CD4-positive, alpha-beta memory T cell (primary cell): ENCODE measurements around the gene HOXA9. TPM values are rescaled to one million over a fixed set of nuclear protein-coding genes. Genes with fewer than 3 reads are reported as not detected.
A peak's percentile ranks its signal among the peaks of the same experiment; 100 is the strongest.

Experiments used
- CTCF ChIA-PET: fragments of 350-600 bp; sonication (Branson Sonifier 250); formaldehyde crosslinking; loops from one replicate; lab custom pipeline; 2021; ENCODE audit warnings: inconsistent platforms; ENCODE audit not compliant: partially characterized antibody; lab: Charles Lee
- POLR2A ChIA-PET: fragments of 350-600 bp; sonication (Branson Sonifier 250); formaldehyde crosslinking; loops from one replicate; lab custom pipeline; 2021; ENCODE audit not compliant: partially characterized antibody; lab: Charles Lee
- DNase-seq, 5 donors: peaks; one replicate each; pipeline versions ENCODE4 v3.0.0 to v3.0.0-alpha.2; 2020 to 2022; ENCODE audit warnings: mixed read lengths in 1 of 5
- H3K27ac ChIP-seq: one replicate; pipeline ENCODE4 v1.7.0; 2013; ENCODE audit warnings: low read depth, low read length
- H3K27me3 ChIP-seq: 2 replicates; pipeline ENCODE4 v1.7.0; 2013; ENCODE audit warnings: mild to moderate bottlenecking, low read length, moderate library complexity; ENCODE audit not compliant: insufficient read depth
- H3K36me3 ChIP-seq: 2 replicates; pipeline ENCODE4 v1.7.0; 2013; ENCODE audit warnings: mild to moderate bottlenecking, low read length, moderate library complexity; ENCODE audit not compliant: insufficient read depth
- H3K4me1 ChIP-seq: 2 replicates; pipeline ENCODE4 v1.7.0; 2013; ENCODE audit warnings: mild to moderate bottlenecking, low read length, moderate library complexity; ENCODE audit not compliant: insufficient read depth
- H3K4me3 ChIP-seq, 2 donors: one replicate each; pipeline ENCODE4 v1.7.0; 2013; ENCODE audit warnings: low read length in 2 of 2, mild to moderate bottlenecking in 1 of 2
- H3K9me3 ChIP-seq, 2 donors: one replicate each; pipeline ENCODE4 v1.7.0; 2013; ENCODE audit warnings: low read length in 2 of 2, control low read depth in 1 of 2; ENCODE audit not compliant: control insufficient read depth in 1 of 2
- H3K27ac Mint-ChIP-seq, 7 donors: one replicate each; pipeline ENCODE4 v1.8.0; 2020 to 2021; ENCODE audit warnings: mixed read lengths in 7 of 7, mild to moderate bottlenecking in 6 of 7, inconsistent platforms in 3 of 7, moderate library complexity in 3 of 7
- H3K27me3 Mint-ChIP-seq, 2 donors: one replicate each; pipeline ENCODE4 v1.8.0; 2020 to 2021; ENCODE audit warnings: mixed read lengths in 2 of 2
- H3K36me3 Mint-ChIP-seq, 2 donors: one replicate each; pipeline ENCODE4 v1.8.0; 2020 to 2021; ENCODE audit warnings: mixed read lengths in 2 of 2, inconsistent platforms in 1 of 2, mild to moderate bottlenecking in 1 of 2
- H3K4me1 Mint-ChIP-seq, 4 donors: one replicate each; pipeline ENCODE4 v1.8.0; 2020 to 2021; ENCODE audit warnings: mixed read lengths in 4 of 4, mild to moderate bottlenecking in 1 of 4
- H3K4me3 Mint-ChIP-seq, 8 donors: one replicate each; pipeline ENCODE4 v1.8.0; 2020 to 2021; ENCODE audit warnings: mixed read lengths in 8 of 8, mild to moderate bottlenecking in 7 of 8, moderate library complexity in 6 of 8, inconsistent platforms in 3 of 8
- H3K9me3 Mint-ChIP-seq, 8 donors: one replicate each; pipeline ENCODE4 v1.8.0; 2020 to 2021; ENCODE audit warnings: mixed read lengths in 8 of 8, mild to moderate bottlenecking in 5 of 8, inconsistent platforms in 3 of 8, moderate library complexity in 1 of 8
- intact Hi-C: fragments of 100-400 bp; cut with micrococcal nuclease; formaldehyde crosslinking; loops from one replicate; pipeline ENCODE4 v1.15.1; 2023
- polyA plus RNA-seq, 2 donors: library from polyadenylated mRNA; unstranded; fragments of 300-500 nt; fragmentation: Illumina TruSeq; gene quantifications; one replicate each; pipeline ENCODE4 v1.2.3, GENCODE V29; 2021
- total RNA-seq, 2 experiments: library from RNA; stranded (reverse); gene quantifications; one replicate each; pipeline ENCODE4 v1.2.3, GENCODE V29; 2021

Gene HOXA9
- total and polyA plus RNA-seq, 4 experiments from 2014 or later: not detected

DNA sequence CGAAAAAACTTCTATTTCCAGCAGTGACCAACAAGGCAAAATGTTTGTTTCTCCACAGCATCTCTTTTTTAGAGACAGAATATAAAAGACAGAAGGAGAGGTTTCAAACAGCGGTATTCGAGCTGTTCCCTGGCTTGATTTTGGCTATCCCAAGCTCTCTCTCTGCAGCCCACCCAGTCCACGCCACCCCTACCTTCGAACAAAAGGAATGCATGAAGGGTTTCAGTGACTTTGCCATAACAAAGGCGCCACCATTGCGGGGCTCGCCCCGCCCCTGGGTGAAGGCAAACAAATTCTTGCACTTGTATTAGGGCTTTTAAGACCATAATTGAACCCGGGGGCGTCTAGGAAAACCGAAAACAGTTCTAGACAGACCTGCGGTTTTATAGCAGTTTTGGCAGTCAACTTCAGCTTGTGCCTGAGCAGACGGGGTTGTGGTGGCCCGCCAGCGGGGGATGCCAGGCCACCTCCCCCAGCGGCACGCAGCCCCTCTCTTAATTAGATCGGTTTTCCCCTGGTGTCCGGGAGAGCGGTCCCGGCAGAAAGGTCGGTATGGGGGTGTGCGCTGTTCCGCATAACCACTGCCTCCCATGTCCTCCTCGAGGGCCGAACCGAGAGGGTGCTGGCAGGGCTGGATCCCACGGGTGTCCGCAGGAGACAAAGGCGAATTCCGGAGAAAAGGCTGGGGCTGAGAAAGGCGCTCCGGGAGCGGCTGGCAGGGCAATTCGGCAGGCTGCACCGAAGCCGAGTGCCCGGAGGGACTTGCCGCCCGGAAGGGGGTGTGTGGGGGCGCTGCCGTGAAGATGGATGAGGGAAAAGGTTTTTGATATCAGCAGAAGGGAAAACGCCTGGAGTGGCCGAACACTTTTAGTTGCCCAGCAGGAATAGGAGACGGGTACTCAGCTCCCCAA is 22.4 kb upstream of the HOXA9 start:
- H3K9me3 Mint-ChIP-seq: peaks cover 0 to 13% (median 1%) of the 10 kb centered on the region in 8 donors
- CTCF ChIA-PET: interaction anchor here (0.9 to 4.9 kb wide), 8 partner anchors 8 to 823 kb away, joined by 3 to 38 read pairs (median 6); no protein-coding TSS in a partner anchor
- Histone ChIP-seq H3K36me3 (no peaks in the 10 kb centered on the region), H3K4me3 (peak overlapping the region in 1 of 2 donors; percentile 15), H3K27me3 (peaks cover 91% of the 10 kb centered on the region), H3K4me1 (peaks cover 72% of the 10 kb centered on the region), H3K27ac (no peak overlapping the region), H3K9me3 (no peaks in the 10 kb centered on the region)
- H3K36me3 Mint-ChIP-seq: peaks cover 0 to 1% of the 10 kb centered on the region in 2 donors
- intact Hi-C loops: no loop called here
- H3K4me3 Mint-ChIP-seq: peak overlapping the region; percentile 67 to 85 (median 72)
- peak overlapping the region in 4 of 7 donors; percentile 15 to 89 (median 57) for H3K27ac Mint-ChIP-seq
- POLR2A ChIA-PET: interaction anchor here (1.3 to 3.1 kb wide), 6 partner anchors 8 to 21 kb away, joined by 3 to 9 read pairs (median 6); partner anchors contain the start of gene HOXA13
- H3K27me3 Mint-ChIP-seq: peaks cover 74 to 78% of the 10 kb centered on the region in 2 donors
- peaks cover 31 to 81% (median 50%) of the 10 kb centered on the region in 4 donors for H3K4me1 Mint-ChIP-seq
- DNase-seq: no peak

- Mint-ChIP-seq H3K27me3 (peaks cover 73 to 78% of the 10 kb centered on the region in 2 donors), H3K4me3 (peak overlapping the region in 7 of 8 donors; percentile 21 to 88 (median 76)), H3K36me3 (peaks cover 0 to 1% of the 10 kb centered on the region in 2 donors), H3K4me1 (peaks cover 28 to 77% (median 44%) of the 10 kb centered on the region in 4 donors), H3K9me3 (peaks cover 0 to 11% (median 1%) of the 10 kb centered on the region in 8 donors), H3K27ac (peak overlapping the region in 4 of 7 donors; percentile 15 to 89 (median 58))
- POLR2A ChIA-PET: interaction anchor here (1.0 to 3.1 kb wide), 5 partner anchors 9 to 987 kb away, joined by 3 to 9 read pairs (median 7); partner anchors contain the start of gene HOXA13
- intact Hi-C loops: no loop called here
- Histone ChIP-seq H3K27me3 (peaks cover 90% of the 10 kb centered on the region), H3K27ac (no peak overlapping the region), H3K36me3 (no peaks in the 10 kb centered on the region), H3K9me3 (no peaks in the 10 kb centered on the region), H3K4me1 (peaks cover 65% of the 10 kb centered on the region), H3K4me3 (no peak overlapping the region)
- CTCF ChIA-PET: interaction anchor here (0.9 to 4.9 kb wide), 8 partner anchors 8 to 822 kb away, joined by 3 to 38 read pairs (median 6); no protein-coding TSS in a partner anchor
- no peak for DNase-seq
Observed at GRCh38 chr7:27186668-27187474, 21.5 kb upstream of the HOXA9 start.

DNA sequence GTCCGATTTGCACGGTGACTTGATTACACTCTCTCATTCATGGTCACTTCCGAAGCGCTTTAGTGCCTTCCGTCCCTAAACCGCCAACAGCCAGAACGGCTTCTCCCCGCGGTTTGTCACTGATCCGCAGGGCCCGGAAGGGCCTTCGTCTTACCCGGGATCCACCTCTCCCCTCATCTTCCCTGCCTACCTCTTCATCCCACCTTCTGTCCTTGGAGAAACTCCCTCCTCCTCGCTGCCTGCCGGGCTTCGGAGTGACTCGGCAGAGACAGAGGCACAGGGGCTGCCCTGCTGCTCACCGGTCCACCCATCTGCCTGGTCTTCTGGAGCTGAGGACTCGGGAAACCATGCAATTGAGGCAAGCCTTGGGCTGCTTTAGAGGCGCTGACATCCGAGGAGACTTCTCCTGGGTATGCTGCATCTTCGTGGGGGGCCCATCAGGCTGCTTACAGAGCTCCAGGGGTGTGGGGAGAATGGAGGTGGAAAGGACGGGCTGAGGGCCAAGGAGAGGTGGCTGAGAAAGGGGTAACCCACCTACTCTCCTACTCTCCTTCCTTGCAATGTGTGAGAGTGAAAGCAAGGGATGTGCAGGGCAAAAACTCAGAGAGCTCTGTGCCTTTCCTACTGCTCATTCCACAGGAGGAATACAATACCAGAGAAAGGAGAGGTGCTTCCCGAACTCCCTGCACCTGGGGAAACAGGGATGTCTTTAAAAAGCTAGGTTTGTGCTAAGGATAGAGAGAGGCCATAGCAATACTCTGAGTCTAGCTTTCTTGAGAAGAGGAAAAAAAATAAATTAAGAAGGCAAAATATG is 20.7 kb upstream of the HOXA9 start:
- Histone ChIP-seq H3K4me1 (peaks cover 59% of the 10 kb centered on the region), H3K9me3 (no peaks in the 10 kb centered on the region)
- intact Hi-C loops: no loop called here

GRCh38 chr7:27185013-27185853 is 19.9 kb upstream of the HOXA9 start, which contains the start of gene HOXA11:
HOXA11 (minus strand) TSS chr7:27185232; CDS start chr7:27185144, 88 bp downstream.
- H3K9me3 ChIP-seq: no peaks in the 10 kb centered on the region
- DNase-seq: no peak
- Mint-ChIP-seq H3K4me1 (peaks cover 29 to 63% (median 44%) of the 10 kb centered on the region in 4 donors), H3K27me3 (peaks cover 65 to 74% of the 10 kb centered on the region in 2 donors), H3K27ac (peak within 1 kb of the TSS in 6 of 7 donors; percentile 64 to 89 (median 68)), H3K9me3 (peaks cover 0 to 11% (median 1%) of the 10 kb centered on the region in 8 donors), H3K36me3 (peaks cover 0 to 1% of the 10 kb centered on the region in 2 donors), H3K4me3 (peak within 1 kb of the TSS; percentile 67 to 88 (median 77))
- peaks cover 80% of the 10 kb centered on the region for H3K27me3 ChIP-seq
- CTCF ChIA-PET: interaction anchor here (0.5 to 1.6 kb wide), 4 partner anchors 9 to 577 kb away, joined by 3 to 8 read pairs (median 4); no protein-coding TSS in a partner anchor
- H3K36me3 ChIP-seq: no peaks in the 10 kb centered on the region
- POLR2A ChIA-PET: interaction anchor here (0.9 to 3.1 kb wide), 5 partner anchors 10 to 17 kb away, joined by 3 to 9 read pairs (median 3); no protein-coding TSS in a partner anchor
- H3K4me1 ChIP-seq: peaks cover 59% of the 10 kb centered on the region
- no peak within 1 kb of the TSS for H3K27ac ChIP-seq
- intact Hi-C loops: no loop called here
- peak within 1 kb of the TSS in 1 of 2 donors; percentile 39 for H3K4me3 ChIP-seq

More for the DNA sequence above, 20.7 kb upstream of the HOXA9 start:
- Histone ChIP-seq H3K27me3 (peaks cover 82% of the 10 kb centered on the region), H3K4me3 (no peak overlapping the region), H3K36me3 (no peaks in the 10 kb centered on the region), H3K27ac (no peak overlapping the region)
- peaks cover 28 to 70% (median 44%) of the 10 kb centered on the region in 4 donors for H3K4me1 Mint-ChIP-seq
- H3K27me3 Mint-ChIP-seq: peaks cover 67 to 78% of the 10 kb centered on the region in 2 donors
- CTCF ChIA-PET: interaction anchor here (1.6 to 4.9 kb wide), 6 partner anchors 8 to 503 kb away, joined by 5 to 38 read pairs (median 8); no protein-coding TSS in a partner anchor
- POLR2A ChIA-PET: interaction anchor here (1.0 to 3.1 kb wide), 5 partner anchors 9 to 986 kb away, joined by 3 to 9 read pairs (median 5); no protein-coding TSS in a partner anchor
- peaks cover 0 to 11% (median 1%) of the 10 kb centered on the region in 8 donors for H3K9me3 Mint-ChIP-seq
- peak overlapping the region; percentile 67 to 88 (median 77) for H3K4me3 Mint-ChIP-seq
- DNase-seq: no peak
- peak overlapping the region in 6 of 7 donors; percentile 57 to 89 (median 68) for H3K27ac Mint-ChIP-seq
- H3K36me3 Mint-ChIP-seq: peaks cover 0 to 1% of the 10 kb centered on the region in 2 donors

DNA sequence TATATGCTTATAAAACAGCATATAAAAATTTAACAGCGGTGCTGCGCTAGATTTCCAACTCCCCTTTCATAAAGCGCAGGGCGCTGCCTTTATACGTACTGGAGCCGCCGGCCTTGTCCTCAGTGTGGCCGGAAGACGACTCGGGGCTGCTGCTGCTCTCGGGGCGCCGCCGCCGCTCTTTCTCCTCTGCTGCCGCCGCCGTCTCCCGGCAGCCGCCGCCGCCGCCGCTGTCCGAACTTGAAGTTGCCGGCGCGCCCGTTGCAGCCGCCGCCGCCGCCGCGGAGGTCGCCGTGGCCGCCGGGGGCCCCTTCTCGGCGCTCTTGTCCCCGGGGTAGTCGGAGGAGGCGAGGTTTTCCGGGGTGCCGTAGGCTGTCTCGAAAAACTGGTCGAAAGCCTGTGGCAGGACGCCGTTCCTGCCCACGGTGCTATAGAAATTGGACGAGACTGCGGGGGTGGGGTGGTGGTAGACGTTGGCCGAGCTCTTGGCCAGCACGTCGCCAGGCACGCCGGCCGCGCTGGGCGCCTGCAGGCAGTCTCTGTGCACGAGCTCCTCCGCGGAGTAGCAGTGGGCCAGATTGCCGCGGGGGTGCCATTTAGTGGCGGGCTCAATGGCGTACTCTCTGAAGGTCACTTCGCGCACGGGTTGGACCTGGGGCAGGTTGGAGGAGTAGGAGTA is 19.1 kb upstream of the HOXA9 start:
- H3K4me1 ChIP-seq: peaks cover 60% of the 10 kb centered on the region
- CTCF ChIA-PET: interaction anchor here (0.5 to 1.6 kb wide), 4 partner anchors 12 to 576 kb away, joined by 3 to 8 read pairs (median 6); no protein-coding TSS in a partner anchor
- peak in 1 of 5 donors; percentile 37 for DNase-seq
- H3K27ac ChIP-seq: no peak overlapping the region
- POLR2A ChIA-PET: interaction anchor here (0.6 to 3.1 kb wide), 8 partner anchors 10 to 334 kb away, joined by 3 to 9 read pairs (median 3); partner anchors contain the start of gene HOXA10
- Mint-ChIP-seq H3K36me3 (peaks cover 1 to 4% of the 10 kb centered on the region in 2 donors), H3K27ac (peak overlapping the region in 6 of 7 donors; percentile 3 to 89 (median 65)), H3K4me3 (peak overlapping the region; percentile 64 to 88 (median 76)), H3K9me3 (peaks cover 0 to 11% (median 1%) of the 10 kb centered on the region in 8 donors), H3K27me3 (peaks cover 61 to 70% of the 10 kb centered on the region in 2 donors), H3K4me1 (peaks cover 27 to 61% (median 44%) of the 10 kb centered on the region in 4 donors)
- no peaks in the 10 kb centered on the region for H3K36me3 ChIP-seq
- peaks cover 77% of the 10 kb centered on the region for H3K27me3 ChIP-seq
- peak overlapping the region in 1 of 2 donors; percentile 39 for H3K4me3 ChIP-seq
- H3K9me3 ChIP-seq: no peaks in the 10 kb centered on the region
- intact Hi-C loops: loop anchor here (1.0 kb wide), 1 partner anchor 11 kb away; no protein-coding TSS in a partner anchor
